ENCODE measurements around the gene MBNL2. TPM values are rescaled to one million over a fixed set of nuclear protein-coding genes. Genes with fewer than 3 reads are reported as not detected.

Gene MBNL2
- total and polyA plus RNA-seq, 4 donors, result 13.3 to 108 (median 39.3) TPM

- Histone ChIP-seq H3K9me3 (ENCODE audit: control insufficient read depth in 4 of 4, insufficient read depth in 3 of 4, low read length in 3 of 4) (no peaks in the 10 kb centered on the region), H3K36me3 (ENCODE audit: control insufficient read depth in 4 of 4, insufficient read depth in 4 of 4, low read length in 4 of 4) (peaks cover 0 to 5% (median 0%) of the 10 kb centered on the region in 4 donors), H3K9ac (ENCODE audit: insufficient read depth in 1 of 2, low read length in 2 of 2) (peak overlapping the region in 1 of 2 donors; percentile 65), H3K4me3 (no peak overlapping the region), H3K27ac (ENCODE audit: low read depth in 1 of 2, low read length in 1 of 2) (peak overlapping the region; percentile 36 to 80), H3K27me3 (ENCODE audit: control insufficient read depth in 3 of 3, insufficient read depth in 3 of 3, low read length in 2 of 3) (no peaks in the 10 kb centered on the region), H3K4me1 (ENCODE audit: control insufficient read depth in 5 of 5, insufficient read depth in 5 of 5, low read length in 5 of 5) (peaks cover 3 to 80% (median 30%) of the 10 kb centered on the region in 5 donors)
- ATAC-seq (ENCODE audit: insufficient read depth, low FRiP score) (no peak), DNase-seq (peak in 2 of 3 donors; percentile 53 to 58)
- no peak for TF ChIP-seq CTCF (IDR thresholded peaks at IDR 0.05; ENCODE audit: control extremely low read depth, extremely low read depth)
Observed at GRCh38 chr13:97250560-97250959, 28.4 kb downstream of the MBNL2 start.

- DNase-seq, result no peak
- TF ChIP-seq CTCF (IDR thresholded peaks at IDR 0.05; ENCODE audit: control extremely low read depth, extremely low read depth), result no peak
- Histone ChIP-seq H3K4me3 (no peak overlapping the region), H3K9ac (ENCODE audit: insufficient read depth in 1 of 2, low read length in 2 of 2) (no peak overlapping the region), H3K9me3 (ENCODE audit: control insufficient read depth in 4 of 4, insufficient read depth in 3 of 4, low read length in 3 of 4) (no peaks in the 10 kb centered on the region), H3K4me1 (ENCODE audit: control insufficient read depth in 5 of 5, insufficient read depth in 5 of 5, low read length in 5 of 5) (peaks cover 6 to 76% (median 46%) of the 10 kb centered on the region in 5 donors), H3K27me3 (ENCODE audit: control insufficient read depth in 3 of 3, insufficient read depth in 3 of 3, low read length in 2 of 3) (no peaks in the 10 kb centered on the region), H3K27ac (ENCODE audit: low read depth in 1 of 2, low read length in 1 of 2) (no peak overlapping the region), H3K36me3 (ENCODE audit: control insufficient read depth in 4 of 4, insufficient read depth in 4 of 4, low read length in 4 of 4) (peaks cover 0 to 8% (median 1%) of the 10 kb centered on the region in 4 donors)
- WGBS, 2 donors, result 91 to 98% methylated on average over 1 of the region's 1 CpG
- ATAC-seq (ENCODE audit: insufficient read depth, low FRiP score), result no peak
Observed at GRCh38 chr13:97252735-97253134, 30.6 kb downstream of the MBNL2 start.

- Histone ChIP-seq H3K36me3 (ENCODE audit: control insufficient read depth in 4 of 4, insufficient read depth in 4 of 4, low read length in 4 of 4) (peaks cover 0 to 10% (median 1%) of the 10 kb centered on the region in 4 donors), H3K9ac (ENCODE audit: insufficient read depth in 1 of 2, low read length in 2 of 2) (no peak overlapping the region), H3K27me3 (ENCODE audit: control insufficient read depth in 3 of 3, insufficient read depth in 3 of 3, low read length in 2 of 3) (no peaks in the 10 kb centered on the region), H3K4me3 (no peak overlapping the region), H3K4me1 (ENCODE audit: control insufficient read depth in 5 of 5, insufficient read depth in 5 of 5, low read length in 5 of 5) (peaks cover 11 to 76% (median 48%) of the 10 kb centered on the region in 5 donors), H3K27ac (ENCODE audit: low read depth in 1 of 2, low read length in 1 of 2) (no peak overlapping the region), H3K9me3 (ENCODE audit: control insufficient read depth in 4 of 4, insufficient read depth in 3 of 4, low read length in 3 of 4) (no peaks in the 10 kb centered on the region)
- no peak for TF ChIP-seq CTCF (IDR thresholded peaks at IDR 0.05; ENCODE audit: control extremely low read depth, extremely low read depth)
- ATAC-seq (ENCODE audit: insufficient read depth, low FRiP score) (no peak), DNase-seq (no peak)
- 98% methylated on average over 8 of the region's 8 CpGs for WGBS, 2 donors
Observed at GRCh38 chr13:97253581-97254293, 31.6 kb downstream of the MBNL2 start.
